ENCODE results near the gene JUN.

Gene JUN

GRCh38 chr1:58746757-58747156 lies 37.1 kb downstream of the JUN start:
- H3K4me3 ChIP-seq (ENCODE audit: low read length), result no peak overlapping the region
- H3K4me1 ChIP-seq (ENCODE audit: insufficient read depth, low read length), result peaks cover 3% of the 10 kb centered on the region; the same call in 1 of the 2 replicates
- H3K27me3 ChIP-seq (ENCODE audit: insufficient read depth, low read length), result no peaks in the 10 kb centered on the region

GRCh38 chr1:58746182-58746581 lies 37.7 kb downstream of the JUN start:
- H3K27me3 ChIP-seq (ENCODE audit: insufficient read depth, low read length), result no peaks in the 10 kb centered on the region
- H3K36me3 ChIP-seq (ENCODE audit: insufficient read depth, low read depth, low read length), result no peaks in the 10 kb centered on the region
- H3K4me1 ChIP-seq (ENCODE audit: insufficient read depth, low read length), result peaks cover 3% of the 10 kb centered on the region; the same call in 1 of the 2 replicates
- H3K9ac ChIP-seq (ENCODE audit: low read depth, low read length), result no peak overlapping the region
- no peak overlapping the region for H3K4me3 ChIP-seq (ENCODE audit: low read length)
- H3K9me3 ChIP-seq (ENCODE audit: insufficient read depth, low read depth, low read length), result no peaks in the 10 kb centered on the region
- no peak overlapping the region for H3K27ac ChIP-seq (ENCODE audit: low read length)

More at GRCh38 chr1:58746757-58747156, 37.1 kb downstream of the JUN start:
- no peaks in the 10 kb centered on the region for H3K36me3 ChIP-seq (ENCODE audit: insufficient read depth, low read depth, low read length)
- H3K9me3 ChIP-seq (ENCODE audit: insufficient read depth, low read depth, low read length), result no peaks in the 10 kb centered on the region
- H3K9ac ChIP-seq (ENCODE audit: low read depth, low read length), result no peak overlapping the region
- no peak overlapping the region for H3K27ac ChIP-seq (ENCODE audit: low read length)

GRCh38 chr1:58745666-58746065 lies 38.2 kb downstream of the JUN start:
- H3K36me3 ChIP-seq (ENCODE audit: insufficient read depth, low read depth, low read length), result no peaks in the 10 kb centered on the region
- H3K4me3 ChIP-seq (ENCODE audit: low read length), result no peak overlapping the region
- no peaks in the 10 kb centered on the region for H3K27me3 ChIP-seq (ENCODE audit: insufficient read depth, low read length)
- no peak overlapping the region for H3K27ac ChIP-seq (ENCODE audit: low read length)
- no peaks in the 10 kb centered on the region for H3K9me3 ChIP-seq (ENCODE audit: insufficient read depth, low read depth, low read length)
- no peak overlapping the region for H3K9ac ChIP-seq (ENCODE audit: low read depth, low read length)
- peaks cover 3% of the 10 kb centered on the region; the same call in 1 of the 2 replicates for H3K4me1 ChIP-seq (ENCODE audit: insufficient read depth, low read length)

- Histone ChIP-seq H3K9ac (ENCODE audit: low read depth, low read length) (no peak overlapping the region), H3K27me3 (ENCODE audit: insufficient read depth, low read length) (no peaks in the 10 kb centered on the region), H3K4me1 (ENCODE audit: insufficient read depth, low read length) (peaks cover 3% of the 10 kb centered on the region; the same call in 1 of the 2 replicates), H3K36me3 (ENCODE audit: insufficient read depth, low read depth, low read length) (no peaks in the 10 kb centered on the region), H3K4me3 (ENCODE audit: low read length) (no peak overlapping the region), H3K27ac (ENCODE audit: low read length) (no peak overlapping the region), H3K9me3 (ENCODE audit: insufficient read depth, low read depth, low read length) (no peaks in the 10 kb centered on the region)
Measured at GRCh38 chr1:58745117-58745516, 38.7 kb downstream of the JUN start.

GRCh38 chr1:58741678-58742553 lies 41.9 kb downstream of the JUN start:
- Histone ChIP-seq H3K4me3 (ENCODE audit: low read length) (no peak overlapping the region), H3K27me3 (ENCODE audit: insufficient read depth, low read length) (no peaks in the 10 kb centered on the region), H3K9ac (ENCODE audit: low read depth, low read length) (no peak overlapping the region), H3K27ac (ENCODE audit: low read length) (no peak overlapping the region), H3K36me3 (ENCODE audit: insufficient read depth, low read depth, low read length) (no peaks in the 10 kb centered on the region), H3K4me1 (ENCODE audit: insufficient read depth, low read length) (no peaks in the 10 kb centered on the region), H3K9me3 (ENCODE audit: insufficient read depth, low read depth, low read length) (no peaks in the 10 kb centered on the region)

- Histone ChIP-seq H3K9ac (ENCODE audit: low read depth, low read length) (no peak overlapping the region), H3K4me1 (ENCODE audit: insufficient read depth, low read length) (no peaks in the 10 kb centered on the region)
Measured at GRCh38 chr1:58739856-58740466, 43.9 kb downstream of the JUN start.

GRCh38 chr1:58738876-58739275 lies 45.0 kb downstream of the JUN start:
- Histone ChIP-seq H3K9me3 (ENCODE audit: insufficient read depth, low read depth, low read length) (no peaks in the 10 kb centered on the region), H3K4me3 (ENCODE audit: low read length) (no peak overlapping the region), H3K36me3 (ENCODE audit: insufficient read depth, low read depth, low read length) (no peaks in the 10 kb centered on the region), H3K4me1 (ENCODE audit: insufficient read depth, low read length) (no peaks in the 10 kb centered on the region), H3K27me3 (ENCODE audit: insufficient read depth, low read length) (no peaks in the 10 kb centered on the region), H3K27ac (ENCODE audit: low read length) (no peak overlapping the region), H3K9ac (ENCODE audit: low read depth, low read length) (no peak overlapping the region)

More at GRCh38 chr1:58739856-58740466, 43.9 kb downstream of the JUN start:
- Histone ChIP-seq H3K36me3 (ENCODE audit: insufficient read depth, low read depth, low read length) (no peaks in the 10 kb centered on the region), H3K9me3 (ENCODE audit: insufficient read depth, low read depth, low read length) (no peaks in the 10 kb centered on the region), H3K27me3 (ENCODE audit: insufficient read depth, low read length) (no peaks in the 10 kb centered on the region), H3K27ac (ENCODE audit: low read length) (no peak overlapping the region), H3K4me3 (ENCODE audit: low read length) (no peak overlapping the region)

GRCh38 chr1:58735586-58735985 lies 48.3 kb downstream of the JUN start:
- Histone ChIP-seq H3K9me3 (ENCODE audit: insufficient read depth, low read depth, low read length) (no peaks in the 10 kb centered on the region), H3K27ac (ENCODE audit: low read length) (no peak overlapping the region), H3K36me3 (ENCODE audit: insufficient read depth, low read depth, low read length) (no peaks in the 10 kb centered on the region), H3K4me1 (ENCODE audit: insufficient read depth, low read length) (no peaks in the 10 kb centered on the region), H3K9ac (ENCODE audit: low read depth, low read length) (no peak overlapping the region), H3K4me3 (ENCODE audit: low read length) (no peak overlapping the region), H3K27me3 (ENCODE audit: insufficient read depth, low read length) (no peaks in the 10 kb centered on the region)

GRCh38 chr1:58734630-58735029 lies 49.2 kb downstream of the JUN start:
- Histone ChIP-seq H3K9ac (ENCODE audit: low read depth, low read length) (no peak overlapping the region), H3K9me3 (ENCODE audit: insufficient read depth, low read depth, low read length) (no peaks in the 10 kb centered on the region), H3K27ac (ENCODE audit: low read length) (no peak overlapping the region), H3K36me3 (ENCODE audit: insufficient read depth, low read depth, low read length) (no peaks in the 10 kb centered on the region), H3K27me3 (ENCODE audit: insufficient read depth, low read length) (no peaks in the 10 kb centered on the region), H3K4me3 (ENCODE audit: low read length) (no peak overlapping the region), H3K4me1 (ENCODE audit: insufficient read depth, low read length) (no peaks in the 10 kb centered on the region)

- no peaks in the 10 kb centered on the region for H3K27me3 ChIP-seq (ENCODE audit: insufficient read depth, low read length)
- no peak overlapping the region for H3K4me3 ChIP-seq (ENCODE audit: low read length)
- H3K36me3 ChIP-seq (ENCODE audit: insufficient read depth, low read depth, low read length), result no peaks in the 10 kb centered on the region
- no peaks in the 10 kb centered on the region for H3K9me3 ChIP-seq (ENCODE audit: insufficient read depth, low read depth, low read length)
- no peak overlapping the region for H3K9ac ChIP-seq (ENCODE audit: low read depth, low read length)
- no peaks in the 10 kb centered on the region for H3K4me1 ChIP-seq (ENCODE audit: insufficient read depth, low read length)
- H3K27ac ChIP-seq (ENCODE audit: low read length), result no peak overlapping the region
Measured at GRCh38 chr1:58732087-58732775, 51.6 kb downstream of the JUN start.
